Glomerular endothelial cell (primary cell): ENCODE measurements around the gene HPCA. TPM values are rescaled to one million over a fixed set of nuclear protein-coding genes. Genes with fewer than 3 reads are reported as not detected.

ENCODE experiments used
- DNase-seq: peaks from one replicate; pipeline ENCODE4 v3.0.0-alpha.2; 2011; ENCODE audit warnings: low read depth, low spot score; ENCODE audit errors: extremely low read depth
- total RNA-seq: library from RNA; depleted of rRNA; stranded (reverse); fragments of >200 nt; gene quantifications from 2 replicates; pipeline ENCODE4 v1.2.3, GENCODE V29; 2015

Gene HPCA
- total RNA-seq, 1 donor from 2014 or later, result not detected

GRCh38 chr1:32870615-32871363, 15.5 kb upstream of the HPCA start, which contains the start of gene FNDC5:
FNDC5 (minus strand) TSS chr1:32870912.
- DNase-seq, result no peak

DNA sequence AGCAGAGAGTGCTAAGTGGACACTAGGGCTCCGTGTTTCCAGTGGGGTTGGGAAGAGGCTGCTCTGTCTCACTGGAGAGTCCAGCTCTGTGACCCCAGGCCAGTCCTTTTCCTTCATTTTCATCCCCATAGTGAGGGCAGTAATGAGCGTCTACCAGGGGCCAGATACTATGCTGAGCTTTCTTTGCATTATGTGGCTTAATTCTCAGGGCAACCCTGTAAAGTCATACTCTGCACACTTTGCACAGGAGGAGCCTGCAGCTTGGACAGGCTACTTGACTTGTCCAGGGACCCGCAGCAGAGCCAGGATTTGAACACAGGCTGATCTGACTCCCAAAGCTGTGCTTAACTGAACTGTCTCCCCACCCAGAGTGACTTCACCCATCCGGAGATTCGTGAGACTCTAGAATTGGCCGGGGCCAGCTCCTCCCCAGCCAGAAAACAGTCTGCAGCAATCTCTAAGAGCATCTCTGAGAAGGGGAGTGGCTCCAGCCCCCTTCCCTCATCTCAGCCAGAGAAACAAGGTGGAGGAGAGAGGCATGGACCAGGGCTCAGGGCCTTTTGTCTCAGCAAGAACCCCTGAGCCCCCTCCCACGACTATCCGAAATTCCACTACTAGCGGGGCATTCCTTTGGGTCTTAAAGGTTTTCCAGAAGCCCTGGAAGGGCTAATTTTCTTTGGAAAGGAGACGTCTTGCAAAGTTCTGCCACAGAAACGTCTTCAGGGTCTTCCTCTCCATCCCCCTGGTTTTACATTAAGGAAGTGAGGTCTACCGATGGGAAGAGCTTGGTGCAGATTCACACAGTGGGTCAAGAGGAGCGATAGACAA, 14.7 kb upstream of the HPCA start:
- DNase-seq, result no peak

DNA sequence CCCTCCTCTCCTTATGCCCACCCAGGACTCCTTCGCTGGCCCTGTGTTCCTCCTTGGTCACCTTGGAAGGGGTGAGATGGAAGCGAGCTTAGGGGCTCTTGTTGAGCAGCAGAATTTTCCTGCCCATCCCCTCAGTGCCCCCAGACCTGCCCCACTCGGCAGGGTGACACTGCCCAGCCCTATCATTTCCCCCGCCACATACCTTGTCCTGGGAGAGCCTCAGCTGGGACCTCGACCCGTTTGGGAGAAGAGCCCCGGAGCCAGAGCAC, 14.2 kb upstream of the HPCA start:
- no peak for DNase-seq

DNA sequence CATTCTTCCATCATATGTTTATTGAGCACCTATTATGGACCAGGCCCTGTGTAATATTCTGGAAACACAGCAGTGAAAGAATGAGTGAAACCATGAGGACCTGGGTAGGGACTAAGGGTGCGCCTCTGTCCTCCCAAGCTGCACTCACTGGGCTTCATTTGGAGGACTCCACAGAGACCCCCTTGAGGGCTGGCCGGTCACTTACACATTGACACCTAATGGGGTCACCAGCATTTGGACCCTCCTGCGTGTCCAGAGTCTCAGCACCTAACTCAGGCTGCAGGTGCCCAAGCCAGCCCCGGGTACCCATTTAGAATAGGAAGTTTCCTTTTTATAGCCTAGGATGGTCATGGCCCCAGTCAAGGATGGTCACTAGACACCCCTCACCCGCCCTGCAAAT, 12.8 kb upstream of the HPCA start:
- no peak for DNase-seq

DNA sequence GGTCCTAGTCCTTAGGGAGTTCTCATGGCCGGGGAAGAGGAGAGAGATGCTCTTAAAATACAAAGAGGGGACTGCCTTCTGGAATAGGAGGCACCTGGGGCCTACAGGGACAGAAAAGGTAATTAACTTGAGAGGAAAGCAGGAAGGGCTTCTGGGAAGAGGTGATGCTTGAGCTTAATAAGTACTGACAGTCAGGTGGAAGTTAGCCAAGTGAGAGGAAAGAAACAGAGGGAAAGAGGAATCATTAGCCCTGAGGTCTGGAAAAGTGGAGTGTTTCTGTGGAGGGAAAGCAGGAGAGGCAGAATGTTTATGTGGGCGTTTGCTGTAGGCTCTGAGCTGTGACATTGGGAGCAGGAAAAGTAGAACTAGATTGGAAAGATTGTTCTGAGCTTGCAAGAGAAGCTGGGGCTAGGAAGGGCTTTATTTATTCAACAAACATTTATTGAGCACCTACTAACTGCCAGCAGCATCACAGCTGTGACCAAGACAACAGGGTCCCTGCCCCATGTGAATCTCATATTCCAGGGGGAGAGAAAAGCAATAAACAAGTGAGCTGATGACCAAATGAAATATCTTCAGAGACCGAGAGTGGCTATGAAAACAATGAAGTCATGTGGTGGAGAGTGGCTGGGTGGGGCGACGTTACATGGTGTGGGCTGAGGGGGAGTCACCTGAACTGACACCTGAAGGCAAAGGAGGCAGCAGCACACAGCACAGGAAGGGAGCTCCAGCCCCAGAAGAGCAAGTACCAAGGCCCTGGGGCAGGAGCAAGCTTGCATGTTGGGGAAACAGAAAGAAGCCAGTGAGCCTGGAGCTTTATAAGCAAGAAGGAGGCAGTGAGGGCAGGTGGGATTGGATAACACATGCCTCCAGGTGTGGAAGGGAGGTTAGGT, 11.2 kb upstream of the HPCA start:
- DNase-seq, result no peak

DNA sequence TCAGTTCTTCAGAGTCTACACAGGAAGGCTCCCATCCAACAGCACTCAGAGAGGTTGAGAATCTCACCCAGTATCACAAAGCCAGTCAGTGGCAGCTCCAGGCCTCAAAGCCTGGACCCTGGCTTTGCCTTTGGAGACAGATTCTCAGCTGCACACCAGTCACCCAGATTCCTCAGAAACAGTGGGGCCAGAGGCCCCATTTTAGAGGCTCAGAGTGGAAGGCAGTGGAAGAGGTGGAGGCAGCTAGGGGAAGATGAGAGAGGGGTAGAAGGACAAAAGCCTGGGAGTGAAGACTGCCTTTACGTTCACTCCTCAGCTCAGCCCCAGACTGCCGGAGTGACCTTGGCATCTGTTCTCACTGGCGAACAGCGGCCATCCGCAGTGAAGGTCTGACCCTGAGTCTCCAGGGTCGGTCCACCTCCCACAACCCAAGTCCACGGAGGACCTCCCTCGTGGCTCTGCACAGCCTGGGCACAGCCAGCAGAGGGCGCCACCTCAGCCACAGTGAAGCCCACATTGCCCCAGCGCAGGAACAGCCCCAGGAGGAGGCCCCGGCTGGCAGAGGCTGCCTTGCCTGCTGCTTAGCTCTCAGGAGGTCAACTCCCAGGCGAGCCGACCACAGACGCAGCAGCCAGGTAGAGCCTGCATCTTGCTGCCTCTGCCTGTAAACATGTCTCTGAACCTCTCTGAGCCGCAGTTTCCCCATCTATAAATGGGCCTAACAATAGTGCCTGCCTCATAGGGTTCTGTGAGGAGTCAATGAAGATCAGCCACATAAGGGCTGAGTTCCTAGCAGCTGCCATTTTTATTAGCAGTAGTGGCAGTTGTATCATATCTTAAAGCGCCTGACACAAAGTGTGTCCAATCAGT, 9.7 kb upstream of the HPCA start:
- no peak for DNase-seq

GRCh38 chr1:32877211-32878110, 8.8 kb upstream of the HPCA start:
- no peak for DNase-seq

- no peak for DNase-seq
Observed at GRCh38 chr1:32878183-32878582, 8.1 kb upstream of the HPCA start.

GRCh38 chr1:32878637-32879041, 7.7 kb upstream of the HPCA start:
- DNase-seq, result no peak

GRCh38 chr1:32881291-32881690, 5.0 kb upstream of the HPCA start:
- DNase-seq, result no peak

- no peak for DNase-seq
Observed at GRCh38 chr1:32881871-32882850, 4.1 kb upstream of the HPCA start.

DNA sequence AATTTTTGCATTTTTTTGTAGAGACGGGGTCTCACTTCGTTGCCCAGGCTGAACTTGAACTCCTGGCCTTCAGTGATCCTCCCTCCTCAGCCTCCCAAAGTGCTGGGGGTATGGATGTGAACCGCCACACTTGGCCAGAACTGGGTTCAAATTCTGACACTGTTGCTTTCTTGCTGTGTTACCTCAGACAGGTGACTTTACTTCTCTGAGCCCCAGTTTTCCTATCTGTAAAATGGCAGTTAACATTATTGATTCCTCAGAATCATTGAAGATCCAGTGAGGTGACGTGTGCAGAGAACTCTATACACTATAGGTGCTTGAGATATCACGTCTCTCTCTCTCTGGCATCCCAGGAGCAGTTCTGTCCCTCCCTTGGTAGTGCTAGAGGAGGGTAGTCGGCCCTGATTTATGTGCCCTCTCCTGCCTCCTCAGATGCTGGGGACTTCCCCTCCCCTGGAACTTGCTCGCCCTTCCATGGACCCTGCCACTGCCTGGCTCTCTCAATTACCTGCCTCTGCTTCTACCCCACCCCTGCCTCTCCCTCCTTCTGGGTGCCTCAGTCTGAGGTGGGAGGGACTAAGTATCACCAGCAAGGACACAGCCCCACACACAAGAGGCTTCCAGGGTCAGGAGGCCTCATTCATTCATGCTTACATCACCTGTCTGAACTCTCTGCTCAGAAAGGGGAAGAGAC, 2.8 kb upstream of the HPCA start:
- no peak for DNase-seq

- no peak for DNase-seq
Observed at GRCh38 chr1:32884032-32884372, 2.3 kb upstream of the HPCA start.

DNA sequence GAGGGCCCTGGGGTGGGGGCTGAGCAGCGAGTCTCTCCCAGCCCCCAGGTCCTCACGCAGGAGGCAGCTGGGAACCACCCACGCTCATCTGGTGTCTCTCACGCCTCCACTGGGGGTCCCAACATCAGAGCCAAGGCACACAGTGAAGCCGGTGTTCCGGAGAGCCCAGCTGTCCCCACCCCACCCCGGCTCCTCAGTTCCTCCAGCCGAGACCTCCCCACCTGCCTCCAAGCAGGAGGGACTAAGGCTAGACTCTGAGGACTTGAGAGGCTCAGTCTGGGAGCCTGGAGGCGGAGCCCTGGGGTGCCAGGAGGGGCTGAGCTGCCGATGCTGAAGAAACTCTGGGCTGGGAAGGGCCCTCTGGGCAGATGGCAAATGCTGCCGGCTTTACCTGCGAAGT, 1.6 kb upstream of the HPCA start:
- no peak for DNase-seq

GRCh38 chr1:32885676-32886003, 651 bp upstream of the HPCA start:
- DNase-seq, result no peak

GRCh38 chr1:32886828-32887414, 630 bp downstream of the HPCA start:
- DNase-seq, result no peak

- DNase-seq, result no peak
Observed at GRCh38 chr1:32887623-32888022, 1.3 kb downstream of the HPCA start.

DNA sequence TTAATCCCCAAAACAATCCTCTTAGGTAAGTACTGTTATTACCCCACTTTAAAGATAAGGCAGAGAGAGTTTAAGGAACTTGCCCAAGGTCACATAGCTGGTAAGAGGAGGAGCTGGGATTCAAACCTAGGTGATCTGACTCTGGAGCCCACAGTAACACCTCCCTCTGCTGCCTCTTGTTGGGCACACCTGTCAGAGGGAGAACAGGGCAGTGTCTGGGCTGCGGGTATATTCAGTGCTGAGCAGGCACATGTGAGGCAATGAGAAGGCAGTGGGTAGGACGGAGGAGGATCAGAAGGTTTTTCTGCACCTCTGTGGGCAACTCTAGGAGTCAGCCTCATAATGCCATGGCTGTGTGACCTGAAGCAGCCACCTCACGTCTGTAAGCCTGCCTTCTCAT, 1.8 kb downstream of the HPCA start:
- DNase-seq, result no peak
